Activated CD4-positive, CD25-positive, alpha-beta regulatory T cell treated with anti-CD3 and anti-CD28 coated beads, Interleukin-2, amount 50 U/mL, for 72 hours (primary cell): ENCODE data around the gene CORO1C.
"Not testable (repeated sequence)": the region's sequence is repeated elsewhere in the genome, so short reads cannot be mapped to it uniquely, and the experiment has no call there.

Experiments used
- DNase-seq: peaks from one replicate; pipeline ENCODE4 v3.0.0; 2021

CORO1C gene

GRCh38 chr12:108752387-108752786 lies 21.1 kb upstream of the CORO1C start:
- peak; percentile 1 for DNase-seq

GRCh38 chr12:108751821-108752220 lies 20.5 kb upstream of the CORO1C start:
- no peak for DNase-seq

- DNase-seq, result not testable (repeated sequence)
Measured at GRCh38 chr12:108751003-108751402, 19.7 kb upstream of the CORO1C start.

- no peak for DNase-seq
Measured at GRCh38 chr12:108750526-108750925, 19.2 kb upstream of the CORO1C start.

GRCh38 chr12:108747563-108747962 lies 16.2 kb upstream of the CORO1C start:
- DNase-seq, result no peak

GRCh38 chr12:108745641-108746040 lies 14.3 kb upstream of the CORO1C start:
- no peak for DNase-seq

GRCh38 chr12:108744021-108744897 lies 12.9 kb upstream of the CORO1C start:
- no peak for DNase-seq

GRCh38 chr12:108738170-108738569 lies 6.9 kb upstream of the CORO1C start:
- no peak for DNase-seq

- DNase-seq, result no peak
Measured at GRCh38 chr12:108735855-108736254, 4.5 kb upstream of the CORO1C start.

- DNase-seq, result no peak
Measured at GRCh38 chr12:108734200-108734906, 3.0 kb upstream of the CORO1C start.

- not testable (repeated sequence) for DNase-seq
Measured at GRCh38 chr12:108733230-108733531, 1.9 kb upstream of the CORO1C start.

- DNase-seq, result no peak
Measured at GRCh38 chr12:108732489-108733229, 1.3 kb upstream of the CORO1C start.

- peak; percentile 98 for DNase-seq
Measured at GRCh38 chr12:108731866-108732461, 646 bp upstream of the CORO1C start.

- peak; percentile 39 for DNase-seq
Measured at GRCh38 chr12:108730365-108731104, 783 bp downstream of the CORO1C start.

- DNase-seq, result no peak
Measured at GRCh38 chr12:108729612-108730364, 1.5 kb downstream of the CORO1C start.

- no peak for DNase-seq
Measured at GRCh38 chr12:108728820-108729611, 2.3 kb downstream of the CORO1C start.

- no peak for DNase-seq
Measured at GRCh38 chr12:108727868-108728735, 3.2 kb downstream of the CORO1C start.

- no peak for DNase-seq
Measured at GRCh38 chr12:108727161-108727560, 4.2 kb downstream of the CORO1C start.

- DNase-seq, result no peak
Measured at GRCh38 chr12:108724890-108725151, 6.5 kb downstream of the CORO1C start.
